Colonic mucosa (tissue), 4 donors: ENCODE results near the gene GBX1. TPM values are rescaled to one million over a fixed set of nuclear protein-coding genes. Genes with fewer than 3 reads are reported as not detected.

Source experiments
- DNase-seq: peaks from one replicate; pipeline ENCODE4 v3.0.0-alpha.2; 2020
- H3K27ac ChIP-seq: fragments of 200-600 bp; one replicate; pipeline ENCODE4 v1.8.0; 2021
- H3K27me3 ChIP-seq: fragments of 200-600 bp; one replicate; pipeline ENCODE4 v1.8.0; 2021
- H3K36me3 ChIP-seq: fragments of 200-600 bp; one replicate; pipeline ENCODE4 v1.8.0; 2021
- H3K4me1 ChIP-seq: fragments of 200-600 bp; one replicate; pipeline ENCODE4 v1.8.0; 2021; ENCODE audit warnings: mild to moderate bottlenecking
- H3K4me3 ChIP-seq: fragments of 200-600 bp; one replicate; pipeline ENCODE4 v1.8.0; 2021
- H3K9ac ChIP-seq, 2 donors: one replicate each; pipeline ENCODE4 v1.7.0; 2013; ENCODE audit warnings: control low read depth in 2 of 2, low read depth in 2 of 2, low read length in 2 of 2
- H3K9me3 ChIP-seq: fragments of 200-600 bp; one replicate; pipeline ENCODE4 v1.8.0; 2021
- CTCF ChIP-seq: fragments of 200-600 bp; IDR thresholded peaks from one replicate; pipeline ENCODE4 v1.8.0; 2022; ENCODE audit warnings: antibody characterized with exemption, mild to moderate bottlenecking
- intact Hi-C: fragments of 100-400 bp; cut with DNase I; formaldehyde crosslinking; loops from one replicate; pipeline ENCODE4 v1.14.1; 2022
- total RNA-seq, 2 donors: library from RNA; stranded (reverse); fragmentation: NEBNext Ultra II Directional in 1 of 2; extraction: Animal tissue kit (Norgen Biotek cat#: 25700) in 1 of 2; gene quantifications; one replicate each; pipeline ENCODE4 v1.2.1, GENCODE V29; 2021
- donor health status: healthy.
- donor health status: DM: no; HTN: no; CAD: no.
- donor health status: DM: no; HTN: no; CAD: no.

GBX1 gene
- total RNA-seq, 2 donors from 2014 or later: not detected

DNA sequence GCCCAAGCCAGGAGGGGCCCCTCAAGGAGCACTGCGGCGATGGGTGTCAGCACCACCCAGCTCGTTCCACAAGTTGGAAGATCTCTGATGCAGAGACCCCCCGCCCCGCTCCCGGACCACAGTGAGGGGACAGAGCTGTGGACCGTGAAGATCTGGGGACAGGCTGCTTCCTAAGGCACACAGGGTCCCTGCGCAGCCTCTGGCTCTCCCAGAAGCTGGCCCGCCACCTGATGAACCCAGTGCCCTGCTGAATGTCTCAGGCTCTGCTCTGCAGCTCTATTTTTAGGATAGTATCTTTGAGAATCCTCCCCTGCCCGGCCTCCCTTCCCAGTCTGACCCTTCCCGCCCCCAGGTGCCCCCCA, 29.7 kb downstream of the GBX1 start:
- H3K27ac ChIP-seq: no peak overlapping the region
- H3K4me3 ChIP-seq: no peak overlapping the region
- no peak for DNase-seq
- intact Hi-C loops: no loop called here
- no peaks in the 10 kb centered on the region for H3K4me1 ChIP-seq
- no peak overlapping the region for H3K9ac ChIP-seq
- TF ChIP-seq CTCF: no peak
- H3K36me3 ChIP-seq: no peaks in the 10 kb centered on the region
- H3K27me3 ChIP-seq: no peaks in the 10 kb centered on the region
- no peaks in the 10 kb centered on the region for H3K9me3 ChIP-seq

DNA sequence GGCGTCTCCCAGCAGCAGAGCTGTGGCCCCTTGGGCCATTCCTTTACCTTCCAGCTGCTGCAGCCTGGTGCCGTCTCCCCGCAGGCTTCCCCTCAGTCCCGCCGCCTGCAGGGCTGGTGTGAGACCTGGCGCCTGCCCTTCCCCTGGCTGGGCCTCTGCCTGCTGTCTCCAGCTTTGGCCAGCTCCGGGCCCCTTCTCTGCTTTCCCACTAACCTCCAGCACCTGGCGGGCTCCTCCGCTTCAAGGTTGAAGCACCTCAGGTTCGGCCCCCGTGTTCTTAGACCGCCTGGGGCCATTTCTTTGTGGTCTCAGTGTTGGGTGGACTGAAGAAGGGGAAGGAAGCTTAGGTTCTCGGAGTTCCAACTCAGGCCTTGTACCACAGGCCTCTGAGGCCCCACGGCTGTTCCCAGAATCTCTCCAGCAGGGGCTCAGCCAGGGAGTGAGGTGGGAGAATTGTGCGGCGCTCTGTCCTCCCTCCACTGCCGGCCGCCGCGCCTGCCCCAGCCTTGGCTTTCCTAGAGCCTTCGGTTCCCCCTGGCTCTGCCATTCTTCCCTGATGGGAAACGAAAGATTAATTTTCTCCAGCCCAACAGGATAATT, 30.3 kb downstream of the GBX1 start:
- no peak for DNase-seq
- Histone ChIP-seq H3K36me3 (no peaks in the 10 kb centered on the region), H3K27me3 (no peaks in the 10 kb centered on the region), H3K27ac (no peak overlapping the region), H3K9ac (no peak overlapping the region), H3K4me3 (no peak overlapping the region), H3K9me3 (no peaks in the 10 kb centered on the region), H3K4me1 (no peaks in the 10 kb centered on the region)
- intact Hi-C loops: no loop called here
- TF ChIP-seq CTCF: no peak

DNA sequence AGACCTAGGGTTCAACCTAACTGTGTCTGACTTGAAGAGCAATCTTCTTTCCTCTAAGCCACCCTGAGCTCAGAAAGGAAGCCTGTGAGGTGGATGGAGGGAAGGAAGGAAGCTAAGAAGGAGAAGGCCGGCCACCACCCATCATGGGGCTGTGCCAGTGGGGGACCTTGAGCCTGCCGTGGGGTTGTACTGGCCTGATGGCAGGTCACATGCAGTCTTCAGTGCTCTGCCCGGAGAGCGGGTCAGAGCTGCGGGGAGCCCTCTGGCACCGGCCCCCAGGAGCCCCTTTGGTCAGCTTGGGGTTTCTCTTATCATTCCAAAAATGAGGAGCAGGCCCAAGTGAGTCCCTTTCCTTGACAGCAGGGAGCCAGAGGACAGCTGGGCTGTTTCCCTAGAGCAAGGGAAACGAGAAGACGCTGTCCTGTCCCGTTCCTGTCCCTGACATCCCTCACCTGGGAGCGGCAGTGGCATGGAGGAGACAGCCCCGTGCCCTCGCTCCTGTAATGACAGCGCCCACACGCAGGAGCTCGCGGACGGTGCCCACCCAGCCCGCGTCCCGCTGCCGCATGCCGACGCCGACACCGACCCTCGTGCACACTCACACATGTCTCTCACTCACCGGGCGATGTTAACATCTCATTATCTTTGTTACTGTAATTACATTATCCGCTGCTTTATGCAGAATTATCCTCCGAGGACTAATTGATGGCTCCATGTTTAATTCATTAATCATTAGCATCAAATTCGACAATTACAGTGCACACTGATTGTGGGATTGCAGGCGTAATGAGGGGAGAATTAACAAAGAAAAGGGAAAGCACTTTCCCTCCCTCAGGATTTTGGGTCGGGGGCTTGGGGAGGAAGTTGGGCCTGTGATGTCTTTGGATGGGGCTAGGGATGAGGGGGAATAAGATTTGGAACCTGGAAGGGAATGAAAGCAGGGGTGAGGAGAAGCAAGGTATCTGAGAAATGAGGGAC, 31.3 kb downstream of the GBX1 start:
- no peaks in the 10 kb centered on the region for H3K27me3 ChIP-seq
- H3K27ac ChIP-seq: no peak overlapping the region
- no peaks in the 10 kb centered on the region for H3K4me1 ChIP-seq
- no peaks in the 10 kb centered on the region for H3K36me3 ChIP-seq
- intact Hi-C loops: no loop called here
- no peak overlapping the region for H3K4me3 ChIP-seq
- no peak for TF ChIP-seq CTCF
- DNase-seq: no peak
- no peak overlapping the region for H3K9ac ChIP-seq
- no peaks in the 10 kb centered on the region for H3K9me3 ChIP-seq

- H3K36me3 ChIP-seq: no peaks in the 10 kb centered on the region
- no peak for DNase-seq
- intact Hi-C loops: no loop called here
Measured at GRCh38 chr7:151135525-151135845, 32.0 kb downstream of the GBX1 start.

More at GRCh38 chr7:151135525-151135845, 32.0 kb downstream of the GBX1 start:
- Histone ChIP-seq H3K9ac (no peak overlapping the region), H3K4me3 (no peak overlapping the region), H3K4me1 (no peaks in the 10 kb centered on the region), H3K27ac (no peak overlapping the region), H3K27me3 (no peaks in the 10 kb centered on the region), H3K9me3 (no peaks in the 10 kb centered on the region)
- TF ChIP-seq CTCF: no peak
